ENCODE data around the gene CXCL13. TPM values are rescaled to one million over a fixed set of nuclear protein-coding genes. Genes with fewer than 3 reads are reported as not detected.

The CXCL13 gene
- total and polyA plus RNA-seq, 2 experiments from 2014 or later = not detected

- TF ChIP-seq CTCF (conservative IDR thresholded peaks at IDR 0.05; ENCODE audit: low read depth in 2 of 2) (no peak), EZH2 (IDR thresholded peaks at IDR 0.05; ENCODE audit: low read depth, unreplicated experiment) (no peak), ZNF331 (CRISPR knock-in tag; IDR thresholded peaks at IDR 0.05; ENCODE audit: low read depth) (no peak), ZNF114 (CRISPR knock-in tag; IDR thresholded peaks at IDR 0.05) (no peak), REST (IDR thresholded peaks at IDR 0.05; ENCODE audit: unreplicated experiment) (no peak), JUNB (IDR thresholded peaks at IDR 0.05; ENCODE audit: unreplicated experiment) (no peak), CREB1 (CRISPR knock-in tag; IDR thresholded peaks at IDR 0.05; ENCODE audit: low read depth) (no peak)
These were observed 45.2 kb downstream of the CXCL13 start (continued) for GRCh38 chr4:77650787-77651186.

- Histone ChIP-seq H3K27me3 (ENCODE audit: insufficient read depth) (no peaks in the 10 kb centered on the region), H3K27ac (ENCODE audit: low read depth) (no peak overlapping the region)
- ATAC-seq = no peak
- no peak for TF ChIP-seq EZH2phosphoT487 (IDR thresholded peaks at IDR 0.05; ENCODE audit: unreplicated experiment)
- no peak for TF ChIP-seq ZNF462 (CRISPR knock-in tag; IDR thresholded peaks at IDR 0.05)
- TF ChIP-seq ZNF114 (CRISPR knock-in tag; IDR thresholded peaks at IDR 0.05) = no peak
- no peak for TF ChIP-seq NANOG (IDR thresholded peaks at IDR 0.05; ENCODE audit: borderline replicate concordance)
- TF ChIP-seq REST (IDR thresholded peaks at IDR 0.05; ENCODE audit: unreplicated experiment) = no peak
These were observed 46.2 kb downstream of the CXCL13 start for GRCh38 chr4:77651820-77652219.

More at GRCh38 chr4:77651820-77652219, 46.2 kb downstream of the CXCL13 start:
- H3K36me3 Mint-ChIP-seq (ENCODE audit: low read depth) = peaks cover 9% of the 10 kb centered on the region; the same call in 2 of the 3 replicates
- H3K9me3 Mint-ChIP-seq = peaks cover 12% of the 10 kb centered on the region
- Histone ChIP-seq H2AFZ (0 out of 2 replicates have a peak overlapping the region, but pooled peaks have one; percentile 10), H3K4me2 (no peak overlapping the region), H3K79me2 (replicated peaks; ENCODE audit: insufficient read depth) (no peaks in the 10 kb centered on the region), H3K4me1 (ENCODE audit: insufficient read depth) (peaks cover 4% of the 10 kb centered on the region; the same call in 1 of the 2 replicates), H3F3A (replicated peaks; ENCODE audit: low read depth) (no peaks in the 10 kb centered on the region), H3K36me3 (ENCODE audit: insufficient read depth) (no peaks in the 10 kb centered on the region), H3K4me3 (no peak overlapping the region), H3K9me2 (ENCODE audit: insufficient read depth) (peaks cover 13% of the 10 kb centered on the region; the same call in 1 of the 2 replicates), H4K20me1 (replicated peaks; ENCODE audit: insufficient read depth) (no peaks in the 10 kb centered on the region)
- peaks cover 18% of the 10 kb centered on the region for H3K4me1 Mint-ChIP-seq
- no peak overlapping the region for H3K27ac Mint-ChIP-seq
- H3K27me3 Mint-ChIP-seq (ENCODE audit: insufficient read depth, low read depth, poor library complexity) = peaks cover 8% of the 10 kb centered on the region
- no peak for DNase-seq (ENCODE audit: low spot score)
- H3K4me3 Mint-ChIP-seq = no peak overlapping the region
